GM12878 (cell line): Measurements from ENCODE around the gene PCGF1. TPM values are rescaled to one million over a fixed set of nuclear protein-coding genes. Genes with fewer than 3 reads are reported as not detected.
A peak's percentile ranks its signal among the peaks of the same experiment; 100 is the strongest.

Experiments used
- BHLHE40 ChIP-seq, 2 experiments: fragments of 450-650 bp in 1 of 2; IDR thresholded peaks; 2 replicates each; pipeline ENCODE4 v1.6.1; 2011 to 2017; ENCODE audit warnings: low read depth in 2 of 2, borderline replicate concordance in 1 of 2, improper control_type of control experiment in 1 of 2, low read length in 1 of 2, mild to moderate bottlenecking in 1 of 2
- EP300 ChIP-seq, 2 experiments: fragments of 150-350 bp in 1 of 2; IDR thresholded peaks; 2 replicates each; pipeline ENCODE4 v1.6.1; 2011 to 2012; ENCODE audit warnings: low read depth in 2 of 2, low read length in 2 of 2, borderline replicate concordance in 1 of 2, improper control_type of control experiment in 1 of 2, inconsistent platforms in 1 of 2; ENCODE audit not compliant: control insufficient read depth in 1 of 2
- NR2F1 ChIP-seq: fragments of 450-650 bp; conservative IDR thresholded peaks from 2 replicates; pipeline ENCODE4 v1.6.1; 2017; ENCODE audit warnings: mild to moderate bottlenecking
- PAX5 ChIP-seq: IDR thresholded peaks from 2 replicates; pipeline ENCODE4 v1.6.1; 2011; ENCODE audit warnings: low read depth, low read length, borderline replicate concordance
- RCOR1 ChIP-seq: conservative IDR thresholded peaks from 2 replicates; pipeline ENCODE4 v1.6.1; 2012; ENCODE audit warnings: low read depth, low read length, improper control_type of control experiment
- SP1 ChIP-seq: IDR thresholded peaks from one replicate; pipeline ENCODE4 v1.6.1; 2011; ENCODE audit warnings: low read depth, low read length
- SPI1 ChIP-seq: IDR thresholded peaks from 2 replicates; pipeline ENCODE4 v1.6.1; 2011; ENCODE audit warnings: low read depth, mild to moderate bottlenecking, low read length, moderate library complexity, borderline replicate concordance; ENCODE audit not compliant: insufficient read depth
- TBL1XR1 ChIP-seq: IDR thresholded peaks from 2 replicates; pipeline ENCODE4 v1.6.1; 2012; ENCODE audit warnings: low read depth, low read length, improper control_type of control experiment
- polyA plus RNA-seq, 11 experiments: library from polyadenylated mRNA; depleted of rRNA in 4 of 11; unstranded in 6 of 11; stranded (reverse) in 5 of 11; fragments of >200 nt; fragmentation: Nextera tagmentation in 4 of 11; fragmentation: Illumina TruSeq in 1 of 11; extraction: Ambion mirVana in 4 of 11; extraction: Trizol in 1 of 11; gene quantifications; 1 replicate in 1 of 11; 2 replicates in 10 of 11; pipeline versions ENCODE4 v1.2.1 to v1.2.3, GENCODE V29; 2011 to 2016; ENCODE audit warnings: inconsistent platforms in 2 of 11, missing spikeins in 2 of 11, low read depth in 1 of 11
- total RNA-seq, 4 experiments: library from RNA; depleted of rRNA in 3 of 4; stranded (reverse); fragments of >200 nt in 3 of 4; fragmentation: Illumina TruSeq in 1 of 4; extraction: Trizol in 1 of 4; gene quantifications; 2 replicates each; pipeline versions ENCODE4 v1.2.1 to v1.2.3, GENCODE V29; 2013 to 2021
- TF ChIP-seq, protein P1 (sequence below): fragments of 450-650 bp; conservative IDR thresholded peaks from 2 replicates; pipeline ENCODE4 v1.6.1; 2017; ENCODE audit warnings: mild to moderate bottlenecking, moderate library complexity
- TF ChIP-seq, protein P2 (sequence below): IDR thresholded peaks from 2 replicates; pipeline ENCODE4 v1.6.1; 2012; ENCODE audit warnings: low read depth, low read length, improper control_type of control experiment
- TF ChIP-seq, protein P3 (sequence below): fragments of 450-650 bp; IDR thresholded peaks from 2 replicates; pipeline ENCODE4 v1.6.1; 2017; ENCODE audit warnings: low read depth, mild to moderate bottlenecking, moderate library complexity
- TF ChIP-seq, protein P4 (sequence below): fragments of 450-650 bp; formaldehyde crosslinking; IDR thresholded peaks from 2 replicates; pipeline ENCODE4 v1.5.0; 2022; ENCODE audit warnings: mild to moderate bottlenecking, missing genetic modification characterization
- TF ChIP-seq, protein P5 (sequence below): IDR thresholded peaks from 2 replicates; pipeline ENCODE4 v1.6.1; 2011; ENCODE audit warnings: low read depth, low read length, improper control_type of control experiment, borderline replicate concordance

PCGF1 gene
- total and polyA plus RNA-seq, 10 of the 15 experiments (the other 5 are each of a cell fraction or from before 2014, with no cell fraction given) = 23.1 to 50.8 (median 27.4) TPM

DNA sequence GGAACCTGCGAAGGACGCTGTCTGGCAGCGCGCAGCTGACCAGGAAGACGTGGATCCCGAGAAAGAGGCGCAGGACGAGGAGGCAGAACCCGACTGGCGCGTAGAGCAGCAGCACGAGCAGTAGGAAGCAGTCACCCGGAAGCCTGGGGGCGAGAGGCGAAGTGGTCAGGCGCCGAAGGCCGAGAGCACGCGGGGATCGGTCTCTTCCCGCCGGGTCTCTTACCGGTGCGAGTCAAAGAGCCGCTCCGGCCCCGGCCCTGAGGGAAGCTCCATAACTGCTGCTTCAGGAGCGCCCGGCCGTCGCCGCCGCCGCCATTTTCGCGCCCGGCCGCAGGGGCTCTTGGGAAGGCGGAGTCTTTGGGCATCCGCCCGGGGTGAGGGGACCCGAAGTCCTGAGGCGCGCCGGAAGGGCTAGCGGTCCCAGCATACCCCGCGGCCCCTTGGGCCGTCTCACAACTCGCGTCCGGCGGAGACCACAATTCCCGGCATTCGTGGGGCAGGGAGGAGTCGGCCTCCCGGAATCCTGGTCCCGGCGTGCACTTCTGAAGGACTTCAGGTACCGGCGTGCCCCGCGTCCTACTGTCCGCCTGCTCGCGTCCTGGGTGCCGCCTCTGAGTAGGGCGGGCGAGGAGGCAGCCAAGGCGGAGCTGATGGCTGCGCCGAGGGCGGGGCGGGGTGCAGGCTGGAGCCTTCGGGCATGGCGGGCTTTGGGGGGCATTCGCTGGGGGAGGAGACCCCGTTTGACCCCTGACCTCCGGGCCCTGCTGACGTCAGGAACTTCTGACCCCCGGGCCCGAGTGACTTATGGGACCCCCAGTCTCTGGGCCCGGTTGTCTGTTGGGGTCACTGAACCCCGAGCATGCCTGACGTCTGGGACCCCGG lies 22.1 kb upstream of the PCGF1 start, which contains the start of the genes AUP1 and HTRA2 (continued):
- TF ChIP-seq, protein P1, sequence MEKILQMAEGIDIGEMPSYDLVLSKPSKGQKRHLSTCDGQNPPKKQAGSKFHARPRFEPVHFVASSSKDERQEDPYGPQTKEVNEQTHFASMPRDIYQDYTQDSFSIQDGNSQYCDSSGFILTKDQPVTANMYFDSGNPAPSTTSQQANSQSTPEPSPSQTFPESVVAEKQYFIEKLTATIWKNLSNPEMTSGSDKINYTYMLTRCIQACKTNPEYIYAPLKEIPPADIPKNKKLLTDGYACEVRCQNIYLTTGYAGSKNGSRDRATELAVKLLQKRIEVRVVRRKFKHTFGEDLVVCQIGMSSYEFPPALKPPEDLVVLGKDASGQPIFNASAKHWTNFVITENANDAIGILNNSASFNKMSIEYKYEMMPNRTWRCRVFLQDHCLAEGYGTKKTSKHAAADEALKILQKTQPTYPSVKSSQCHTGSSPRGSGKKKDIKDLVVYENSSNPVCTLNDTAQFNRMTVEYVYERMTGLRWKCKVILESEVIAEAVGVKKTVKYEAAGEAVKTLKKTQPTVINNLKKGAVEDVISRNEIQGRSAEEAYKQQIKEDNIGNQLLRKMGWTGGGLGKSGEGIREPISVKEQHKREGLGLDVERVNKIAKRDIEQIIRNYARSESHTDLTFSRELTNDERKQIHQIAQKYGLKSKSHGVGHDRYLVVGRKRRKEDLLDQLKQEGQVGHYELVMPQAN = peak; percentile 65; the same call in 1 of the 2 replicates
- TF ChIP-seq PAX5 (peak; percentile 19; the same call in 1 of the 2 replicates), RCOR1 (no peak), NR2F1 (peak; percentile 98), BHLHE40 (IDR thresholded peaks at IDR 0.05; ENCODE audit: borderline replicate concordance in 1 of 2, low read depth in 2 of 2, low read length in 1 of 2) (peak; percentile 11 to 56; a peak in 2 of 4 replicates), SP1 (peak; percentile 53), TBL1XR1 (no peak; the same call in 1 of the 2 replicates), EP300 (IDR thresholded peaks at IDR 0.05; ENCODE audit: borderline replicate concordance in 1 of 2, control insufficient read depth in 1 of 2, low read depth in 2 of 2, low read length in 2 of 2) (no peak), SPI1 (no peak)
- TF ChIP-seq, protein P2, sequence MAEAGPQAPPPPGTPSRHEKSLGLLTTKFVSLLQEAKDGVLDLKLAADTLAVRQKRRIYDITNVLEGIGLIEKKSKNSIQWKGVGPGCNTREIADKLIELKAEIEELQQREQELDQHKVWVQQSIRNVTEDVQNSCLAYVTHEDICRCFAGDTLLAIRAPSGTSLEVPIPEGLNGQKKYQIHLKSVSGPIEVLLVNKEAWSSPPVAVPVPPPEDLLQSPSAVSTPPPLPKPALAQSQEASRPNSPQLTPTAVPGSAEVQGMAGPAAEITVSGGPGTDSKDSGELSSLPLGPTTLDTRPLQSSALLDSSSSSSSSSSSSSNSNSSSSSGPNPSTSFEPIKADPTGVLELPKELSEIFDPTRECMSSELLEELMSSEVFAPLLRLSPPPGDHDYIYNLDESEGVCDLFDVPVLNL = no peak; the same call in 1 of the 2 replicates
- TF ChIP-seq, protein P3, sequence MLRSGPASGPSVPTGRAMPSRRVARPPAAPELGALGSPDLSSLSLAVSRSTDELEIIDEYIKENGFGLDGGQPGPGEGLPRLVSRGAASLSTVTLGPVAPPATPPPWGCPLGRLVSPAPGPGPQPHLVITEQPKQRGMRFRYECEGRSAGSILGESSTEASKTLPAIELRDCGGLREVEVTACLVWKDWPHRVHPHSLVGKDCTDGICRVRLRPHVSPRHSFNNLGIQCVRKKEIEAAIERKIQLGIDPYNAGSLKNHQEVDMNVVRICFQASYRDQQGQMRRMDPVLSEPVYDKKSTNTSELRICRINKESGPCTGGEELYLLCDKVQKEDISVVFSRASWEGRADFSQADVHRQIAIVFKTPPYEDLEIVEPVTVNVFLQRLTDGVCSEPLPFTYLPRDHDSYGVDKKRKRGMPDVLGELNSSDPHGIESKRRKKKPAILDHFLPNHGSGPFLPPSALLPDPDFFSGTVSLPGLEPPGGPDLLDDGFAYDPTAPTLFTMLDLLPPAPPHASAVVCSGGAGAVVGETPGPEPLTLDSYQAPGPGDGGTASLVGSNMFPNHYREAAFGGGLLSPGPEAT = peak; percentile 96
- TF ChIP-seq, protein P4, sequence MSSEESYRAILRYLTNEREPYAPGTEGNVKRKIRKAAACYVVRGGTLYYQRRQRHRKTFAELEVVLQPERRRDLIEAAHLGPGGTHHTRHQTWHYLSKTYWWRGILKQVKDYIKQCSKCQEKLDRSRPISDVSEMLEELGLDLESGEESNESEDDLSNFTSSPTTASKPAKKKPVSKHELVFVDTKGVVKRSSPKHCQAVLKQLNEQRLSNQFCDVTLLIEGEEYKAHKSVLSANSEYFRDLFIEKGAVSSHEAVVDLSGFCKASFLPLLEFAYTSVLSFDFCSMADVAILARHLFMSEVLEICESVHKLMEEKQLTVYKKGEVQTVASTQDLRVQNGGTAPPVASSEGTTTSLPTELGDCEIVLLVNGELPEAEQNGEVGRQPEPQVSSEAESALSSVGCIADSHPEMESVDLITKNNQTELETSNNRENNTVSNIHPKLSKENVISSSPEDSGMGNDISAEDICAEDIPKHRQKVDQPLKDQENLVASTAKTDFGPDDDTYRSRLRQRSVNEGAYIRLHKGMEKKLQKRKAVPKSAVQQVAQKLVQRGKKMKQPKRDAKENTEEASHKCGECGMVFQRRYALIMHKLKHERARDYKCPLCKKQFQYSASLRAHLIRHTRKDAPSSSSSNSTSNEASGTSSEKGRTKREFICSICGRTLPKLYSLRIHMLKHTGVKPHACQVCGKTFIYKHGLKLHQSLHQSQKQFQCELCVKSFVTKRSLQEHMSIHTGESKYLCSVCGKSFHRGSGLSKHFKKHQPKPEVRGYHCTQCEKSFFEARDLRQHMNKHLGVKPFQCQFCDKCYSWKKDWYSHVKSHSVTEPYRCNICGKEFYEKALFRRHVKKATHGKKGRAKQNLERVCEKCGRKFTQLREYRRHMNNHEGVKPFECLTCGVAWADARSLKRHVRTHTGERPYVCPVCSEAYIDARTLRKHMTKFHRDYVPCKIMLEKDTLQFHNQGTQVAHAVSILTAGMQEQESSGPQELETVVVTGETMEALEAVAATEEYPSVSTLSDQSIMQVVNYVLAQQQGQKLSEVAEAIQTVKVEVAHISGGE (CRISPR knock-in tag) = 0 out of 2 replicates have a peak, but pooled peaks have one; percentile 25
- TF ChIP-seq, protein P5, sequence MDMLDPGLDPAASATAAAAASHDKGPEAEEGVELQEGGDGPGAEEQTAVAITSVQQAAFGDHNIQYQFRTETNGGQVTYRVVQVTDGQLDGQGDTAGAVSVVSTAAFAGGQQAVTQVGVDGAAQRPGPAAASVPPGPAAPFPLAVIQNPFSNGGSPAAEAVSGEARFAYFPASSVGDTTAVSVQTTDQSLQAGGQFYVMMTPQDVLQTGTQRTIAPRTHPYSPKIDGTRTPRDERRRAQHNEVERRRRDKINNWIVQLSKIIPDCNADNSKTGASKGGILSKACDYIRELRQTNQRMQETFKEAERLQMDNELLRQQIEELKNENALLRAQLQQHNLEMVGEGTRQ = no peak
- TF ChIP-seq, all 136 proteins: peak for 45
